ENCODE data around the gene ADARB2. TPM values are rescaled to one million over a fixed set of nuclear protein-coding genes. Genes with fewer than 3 reads are reported as not detected.

ADARB2 gene
- total RNA-seq, 4 donors from 2014 or later = 0.80 to 4.9 (median 2.3) TPM

DNA sequence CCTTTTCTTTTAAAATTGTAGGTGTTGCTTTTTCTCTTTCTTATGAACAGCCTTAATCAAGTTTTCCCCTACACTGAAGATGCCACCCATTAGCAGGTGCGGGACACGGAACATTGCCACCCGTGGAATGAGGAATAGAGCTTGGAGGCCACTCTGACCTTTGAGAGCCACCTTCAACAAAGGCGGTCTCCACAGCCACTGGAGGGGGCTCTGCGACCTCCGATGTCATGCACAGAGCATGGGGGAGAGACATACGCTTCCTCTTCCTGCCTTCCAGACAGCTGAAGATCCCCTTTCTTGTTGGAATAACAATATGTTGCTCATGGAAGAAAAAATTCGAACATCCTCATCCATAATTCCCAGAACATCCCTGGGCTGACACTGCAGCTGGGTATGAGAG, 39.1 kb downstream of the ADARB2 start:
- TF ChIP-seq POLR2AphosphoS5 (IDR thresholded peaks at IDR 0.05) = no peak
- TF ChIP-seq, protein P1, sequence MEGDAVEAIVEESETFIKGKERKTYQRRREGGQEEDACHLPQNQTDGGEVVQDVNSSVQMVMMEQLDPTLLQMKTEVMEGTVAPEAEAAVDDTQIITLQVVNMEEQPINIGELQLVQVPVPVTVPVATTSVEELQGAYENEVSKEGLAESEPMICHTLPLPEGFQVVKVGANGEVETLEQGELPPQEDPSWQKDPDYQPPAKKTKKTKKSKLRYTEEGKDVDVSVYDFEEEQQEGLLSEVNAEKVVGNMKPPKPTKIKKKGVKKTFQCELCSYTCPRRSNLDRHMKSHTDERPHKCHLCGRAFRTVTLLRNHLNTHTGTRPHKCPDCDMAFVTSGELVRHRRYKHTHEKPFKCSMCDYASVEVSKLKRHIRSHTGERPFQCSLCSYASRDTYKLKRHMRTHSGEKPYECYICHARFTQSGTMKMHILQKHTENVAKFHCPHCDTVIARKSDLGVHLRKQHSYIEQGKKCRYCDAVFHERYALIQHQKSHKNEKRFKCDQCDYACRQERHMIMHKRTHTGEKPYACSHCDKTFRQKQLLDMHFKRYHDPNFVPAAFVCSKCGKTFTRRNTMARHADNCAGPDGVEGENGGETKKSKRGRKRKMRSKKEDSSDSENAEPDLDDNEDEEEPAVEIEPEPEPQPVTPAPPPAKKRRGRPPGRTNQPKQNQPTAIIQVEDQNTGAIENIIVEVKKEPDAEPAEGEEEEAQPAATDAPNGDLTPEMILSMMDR (IDR thresholded peaks at IDR 0.05) = no peak
- TF ChIP-seq EP300 (IDR thresholded peaks at IDR 0.05; ENCODE audit: low read depth) = no peak
- TF ChIP-seq POLR2A (IDR thresholded peaks at IDR 0.05) = no peak
- in situ Hi-C loops (cut with MboI; ENCODE audit: low pct_ligation_motif_present in 1 of 4, low pct_unique_long_range_greater_than_20kb in 1 of 4, low sequenced_read_pairs in 3 of 4) = no loop called here
- H3K27ac ChIP-seq = no peak overlapping the region
- H3K4me3 ChIP-seq = no peak overlapping the region
- 57 to 83% methylated on average over 3 to 8 of the region's 8 CpGs for WGBS, 2 donors (ENCODE audit: low coverage in 1 of 2)
- intact Hi-C loops (cut with DNase I; ENCODE audit: low total_unique reads) = no loop called here
- H3K4me1 ChIP-seq = no peaks in the 10 kb centered on the region
- no peaks in the 10 kb centered on the region for H3K36me3 ChIP-seq
- no peak for DNase-seq
- no peaks in the 10 kb centered on the region for H3K9me3 ChIP-seq
- H3K27me3 ChIP-seq = no peaks in the 10 kb centered on the region

DNA sequence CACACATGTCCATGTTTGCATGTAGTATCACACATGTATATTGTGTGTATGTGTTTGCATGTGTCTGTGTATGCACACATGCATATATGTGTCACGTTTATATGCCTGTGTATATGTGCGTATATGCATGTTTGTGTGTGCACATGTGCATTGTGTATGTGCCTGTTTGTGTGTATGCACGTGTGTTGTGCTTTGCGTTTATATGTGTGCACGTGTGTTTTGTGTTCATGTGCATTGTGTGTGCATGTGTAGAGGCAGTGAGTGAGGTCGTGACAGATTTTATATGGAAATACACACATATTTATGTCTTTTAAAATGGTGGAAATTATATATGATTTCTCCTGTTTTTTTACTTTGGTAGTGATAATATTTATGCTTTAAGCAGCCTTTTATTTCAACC, 41.2 kb downstream of the ADARB2 start:
- intact Hi-C loops (cut with DNase I; ENCODE audit: low total_unique reads) (no loop called here), in situ Hi-C loops (cut with MboI; ENCODE audit: low pct_ligation_motif_present in 1 of 4, low pct_unique_long_range_greater_than_20kb in 1 of 4, low sequenced_read_pairs in 3 of 4) (no loop called here)
- Histone ChIP-seq H3K4me1 (no peaks in the 10 kb centered on the region), H3K9me3 (no peaks in the 10 kb centered on the region), H3K27ac (no peak overlapping the region), H3K4me3 (no peak overlapping the region), H3K27me3 (no peaks in the 10 kb centered on the region), H3K36me3 (no peaks in the 10 kb centered on the region)
- WGBS, 2 donors (ENCODE audit: low coverage in 1 of 2) = 81 to 87% methylated on average over 3 to 6 of the region's 6 CpGs
- TF ChIP-seq POLR2A (IDR thresholded peaks at IDR 0.05) (no peak), EP300 (IDR thresholded peaks at IDR 0.05; ENCODE audit: low read depth) (no peak), POLR2AphosphoS5 (IDR thresholded peaks at IDR 0.05) (no peak)
- TF ChIP-seq, protein P1 (IDR thresholded peaks at IDR 0.05) = no peak
- DNase-seq = no peak

DNA sequence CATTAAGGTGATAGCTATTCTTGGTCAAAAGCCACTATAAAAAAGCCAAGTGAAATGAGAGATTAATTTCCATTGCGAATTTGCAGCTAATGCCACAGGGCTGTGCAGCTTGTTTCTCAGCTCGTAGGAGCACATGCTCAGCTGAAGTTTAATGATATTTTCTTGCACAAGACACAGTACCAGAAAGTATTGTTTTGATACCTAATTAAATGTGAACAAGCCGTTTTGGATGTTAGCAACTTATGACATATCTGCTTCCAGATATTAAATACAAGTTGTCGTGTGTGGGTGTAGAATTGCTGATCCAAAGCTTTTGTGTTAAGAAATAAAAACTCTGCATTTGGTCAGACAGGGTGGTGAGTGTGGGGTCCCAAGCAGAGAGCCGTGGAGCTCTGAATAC, 47.2 kb downstream of the ADARB2 start:
- no peaks in the 10 kb centered on the region for H3K27me3 ChIP-seq
- in situ Hi-C loops (cut with MboI; ENCODE audit: low pct_ligation_motif_present in 1 of 4, low pct_unique_long_range_greater_than_20kb in 1 of 4, low sequenced_read_pairs in 3 of 4) (no loop called here), intact Hi-C loops (cut with DNase I; ENCODE audit: low total_unique reads) (no loop called here)
- H3K4me1 ChIP-seq = no peaks in the 10 kb centered on the region
- TF ChIP-seq EP300 (IDR thresholded peaks at IDR 0.05; ENCODE audit: low read depth) (no peak), POLR2AphosphoS5 (IDR thresholded peaks at IDR 0.05) (no peak), POLR2A (IDR thresholded peaks at IDR 0.05) (no peak)
- TF ChIP-seq, protein P1 (IDR thresholded peaks at IDR 0.05) = no peak
- H3K9me3 ChIP-seq = no peaks in the 10 kb centered on the region
- no peak overlapping the region for H3K4me3 ChIP-seq
- no peaks in the 10 kb centered on the region for H3K36me3 ChIP-seq
- DNase-seq = no peak
- WGBS, 2 donors (ENCODE audit: low coverage in 1 of 2) = 70 to 84% methylated on average over 4 to 5 of the region's 5 CpGs
- no peak overlapping the region for H3K27ac ChIP-seq

DNA sequence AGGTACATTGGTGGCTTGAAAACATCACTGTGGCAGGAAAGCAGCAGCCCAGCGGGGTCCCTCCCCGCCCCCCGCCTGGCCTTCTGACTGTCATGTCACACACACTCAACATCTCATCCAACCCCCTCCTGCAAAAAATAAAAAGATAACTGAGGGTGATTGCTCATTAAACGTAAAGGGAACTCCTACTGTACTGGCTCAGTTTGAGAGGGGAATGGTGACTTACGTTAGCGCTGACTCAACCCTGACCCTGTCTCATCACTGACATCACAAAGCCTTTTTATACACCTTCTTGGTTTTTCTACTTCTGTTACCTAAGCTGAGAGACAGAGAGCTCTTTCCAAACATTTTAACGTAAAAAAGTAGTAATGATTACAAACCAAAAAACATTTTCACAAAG, 48.8 kb downstream of the ADARB2 start:
- 58 to 76% methylated on average over 3 to 7 of the region's 7 CpGs for WGBS, 2 donors (ENCODE audit: low coverage in 1 of 2)
- DNase-seq = no peak
- in situ Hi-C loops (cut with MboI; ENCODE audit: low pct_ligation_motif_present in 1 of 4, low pct_unique_long_range_greater_than_20kb in 1 of 4, low sequenced_read_pairs in 3 of 4) (no loop called here), intact Hi-C loops (cut with DNase I; ENCODE audit: low total_unique reads) (no loop called here)
- H3K4me3 ChIP-seq = no peak overlapping the region
- no peak overlapping the region for H3K27ac ChIP-seq
- H3K36me3 ChIP-seq = no peaks in the 10 kb centered on the region
- H3K4me1 ChIP-seq = no peaks in the 10 kb centered on the region
- H3K27me3 ChIP-seq = no peaks in the 10 kb centered on the region
- TF ChIP-seq POLR2A (IDR thresholded peaks at IDR 0.05) = no peak
- TF ChIP-seq, protein P1 (IDR thresholded peaks at IDR 0.05) = no peak
- TF ChIP-seq EP300 (IDR thresholded peaks at IDR 0.05; ENCODE audit: low read depth) = no peak
- no peak for TF ChIP-seq POLR2AphosphoS5 (IDR thresholded peaks at IDR 0.05)
- H3K9me3 ChIP-seq = no peaks in the 10 kb centered on the region
